ENCODE measurements around the gene EZH1.
"Not testable (repeated sequence)": the region's sequence is repeated elsewhere in the genome, so short reads cannot be mapped to it uniquely, and the experiment has no call there.

The EZH1 gene

DNA sequence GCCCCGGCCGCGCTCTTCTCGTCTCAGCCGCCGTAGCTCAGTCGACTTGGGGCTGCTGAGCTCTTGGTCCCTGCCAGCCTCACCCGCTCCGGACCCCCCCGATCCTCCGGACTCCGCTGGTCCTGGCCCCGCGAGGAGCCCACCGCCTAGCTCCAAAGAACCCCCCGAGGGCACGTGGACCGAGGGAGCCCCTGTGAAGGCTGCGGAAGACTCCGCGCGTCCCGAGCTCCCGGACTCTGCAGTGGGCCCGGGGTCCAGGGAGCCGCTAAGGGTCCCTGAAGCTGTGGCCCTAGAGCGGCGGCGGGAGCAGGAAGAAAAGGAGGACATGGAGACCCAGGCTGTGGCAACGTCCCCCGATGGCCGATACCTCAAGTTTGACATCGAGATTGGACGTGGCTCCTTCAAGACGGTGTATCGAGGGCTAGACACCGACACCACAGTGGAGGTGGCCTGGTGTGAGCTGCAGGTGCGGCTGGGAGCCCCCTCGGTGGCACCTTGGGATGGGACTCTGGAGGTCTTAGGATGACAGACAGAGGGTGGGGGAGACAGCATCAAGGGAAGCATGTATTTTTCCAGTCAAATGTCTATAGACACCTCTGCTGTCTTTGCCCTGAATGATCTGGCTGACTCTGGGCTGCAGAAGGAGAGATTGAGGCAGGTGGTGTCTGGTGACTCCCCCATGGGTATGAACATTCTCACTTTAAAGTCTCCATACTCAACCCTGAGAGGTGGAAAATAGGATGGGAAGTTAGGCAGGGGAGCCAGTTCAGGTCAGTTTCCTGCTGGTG is 36.2 kb upstream of the EZH1 start:
- no peak for FAIRE-seq

DNA sequence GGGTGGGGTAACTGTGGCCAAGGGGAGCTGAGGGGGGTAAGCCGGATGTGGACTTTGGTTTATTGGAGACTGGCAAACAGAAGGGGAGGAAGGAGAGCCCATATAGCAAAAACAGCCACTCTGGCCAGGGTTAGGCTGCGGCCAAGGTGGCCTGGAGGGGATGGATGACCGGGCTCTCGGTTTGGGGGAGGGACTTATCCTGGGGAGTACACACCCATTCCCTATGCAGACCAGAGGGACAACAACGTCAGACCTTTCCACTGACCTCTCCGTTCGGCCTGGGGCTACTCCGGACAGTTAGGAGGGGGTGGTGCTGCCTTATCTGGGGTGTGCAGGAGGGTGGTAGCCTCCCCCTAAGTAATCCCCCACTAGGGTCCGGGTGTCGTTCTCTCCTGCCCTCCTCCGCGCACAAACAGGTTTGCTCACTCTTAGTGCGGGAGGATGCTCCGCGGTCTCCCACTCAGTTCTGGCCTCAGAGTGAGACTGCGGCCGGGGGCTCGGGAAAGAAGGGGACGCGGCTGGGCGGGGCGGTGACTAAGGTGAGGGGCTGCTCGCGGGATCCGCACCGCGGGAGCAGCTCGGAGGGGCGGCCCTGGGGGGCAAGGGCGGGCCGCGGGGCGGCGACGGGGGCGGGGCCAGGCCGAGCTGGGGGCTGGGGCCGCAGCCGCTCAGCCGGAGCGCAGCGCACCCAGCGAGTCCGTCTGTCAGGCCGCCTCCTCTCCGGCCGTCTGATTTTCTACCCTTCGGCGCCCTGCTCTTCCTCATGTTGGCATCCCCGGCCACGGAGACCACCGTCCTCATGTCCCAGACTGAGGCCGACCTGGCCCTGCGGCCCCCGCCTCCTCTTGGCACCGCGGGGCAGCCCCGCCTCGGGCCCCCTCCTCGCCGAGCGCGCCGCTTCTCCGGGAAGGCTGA is 35.4 kb upstream of the EZH1 start, which contains the start of gene WNK4:
TSS of gene WNK4 (plus strand) at position 675 of the 915 bp plus-strand sequence. CDS start at position 764, 89 bp downstream.
- FAIRE-seq, result no peak
- DNase-seq (ENCODE audit: insufficient read length), result no peak
- TF ChIP-seq POLR2AphosphoS5 (IDR thresholded peaks at IDR 0.05; ENCODE audit: low read depth, low read length), result 0 out of 2 replicates have a peak, but pooled peaks have one; percentile 32
- no peak for TF ChIP-seq POLR2A (IDR thresholded peaks at IDR 0.05; ENCODE audit: low read depth, low read length)

More for the DNA sequence above, 36.2 kb upstream of the EZH1 start:
- TF ChIP-seq TAF1 (IDR thresholded peaks at IDR 0.05; ENCODE audit: borderline replicate concordance, low read depth, low read length) (no peak), POLR2AphosphoS5 (IDR thresholded peaks at IDR 0.05; ENCODE audit: low read depth, low read length) (no peak), POLR2A (IDR thresholded peaks at IDR 0.05; ENCODE audit: low read depth, low read length) (no peak)
- DNase-seq (ENCODE audit: insufficient read length), result no peak

GRCh38 chr17:42779304-42779935 is 34.6 kb upstream of the EZH1 start:
- TF ChIP-seq POLR2A (IDR thresholded peaks at IDR 0.05; ENCODE audit: low read depth, low read length) (no peak), POLR2AphosphoS5 (IDR thresholded peaks at IDR 0.05; ENCODE audit: low read depth, low read length) (no peak), TAF1 (IDR thresholded peaks at IDR 0.05; ENCODE audit: borderline replicate concordance, low read depth, low read length) (no peak)
- DNase-seq (ENCODE audit: insufficient read length) (no peak), FAIRE-seq (no peak)

GRCh38 chr17:42778570-42778969 is 33.7 kb upstream of the EZH1 start:
- FAIRE-seq, result no peak
- no peak for DNase-seq (ENCODE audit: insufficient read length)
- TF ChIP-seq TAF1 (IDR thresholded peaks at IDR 0.05; ENCODE audit: borderline replicate concordance, low read depth, low read length) (no peak), POLR2A (IDR thresholded peaks at IDR 0.05; ENCODE audit: low read depth, low read length) (no peak), POLR2AphosphoS5 (IDR thresholded peaks at IDR 0.05; ENCODE audit: low read depth, low read length) (no peak)

GRCh38 chr17:42775534-42776098 is 30.8 kb upstream of the EZH1 start:
- TF ChIP-seq TAF1 (IDR thresholded peaks at IDR 0.05; ENCODE audit: borderline replicate concordance, low read depth, low read length), result 0 out of 2 replicates have a peak, but pooled peaks have one; percentile 26
- TF ChIP-seq POLR2A (IDR thresholded peaks at IDR 0.05; ENCODE audit: low read depth, low read length), result no peak
- DNase-seq (ENCODE audit: insufficient read length) (no peak), FAIRE-seq (no peak)

DNA sequence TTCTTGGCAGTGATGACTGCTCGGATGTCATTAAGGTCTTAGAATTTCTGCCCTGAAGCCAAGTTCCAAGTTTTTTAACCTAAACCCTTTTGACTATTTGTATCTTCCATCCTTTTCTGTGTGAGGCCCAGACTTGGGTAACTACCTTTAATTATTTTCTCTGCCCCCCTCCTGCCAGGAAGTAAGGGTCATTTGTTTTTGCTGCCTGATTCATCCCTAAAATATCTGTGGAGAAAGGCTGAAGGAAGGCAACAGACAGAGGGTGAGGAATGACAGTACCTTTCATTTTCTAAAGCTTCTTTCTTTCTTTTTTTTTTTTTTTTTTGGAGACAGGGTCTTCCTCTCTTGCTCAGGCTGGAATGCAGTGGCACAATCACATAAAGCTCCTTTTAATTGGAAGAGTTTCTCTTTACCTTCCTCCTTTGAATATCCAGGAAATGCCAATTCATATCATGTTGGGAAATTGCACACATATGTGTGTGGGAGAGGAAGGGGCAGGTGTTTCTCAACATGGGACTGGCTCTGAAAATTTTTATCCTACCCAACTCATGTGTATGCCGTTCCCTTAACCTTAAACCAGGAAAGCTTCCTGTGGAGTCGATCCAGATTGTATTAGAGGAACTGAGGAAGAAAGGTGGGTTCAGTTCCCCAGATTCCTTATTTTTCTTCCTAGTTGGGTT is 29.4 kb upstream of the EZH1 start:
- FAIRE-seq, result no peak
- TF ChIP-seq POLR2AphosphoS5 (IDR thresholded peaks at IDR 0.05; ENCODE audit: low read depth, low read length) (no peak), TAF1 (IDR thresholded peaks at IDR 0.05; ENCODE audit: borderline replicate concordance, low read depth, low read length) (no peak), POLR2A (IDR thresholded peaks at IDR 0.05; ENCODE audit: low read depth, low read length) (no peak)
- DNase-seq (ENCODE audit: insufficient read length), result no peak

DNA sequence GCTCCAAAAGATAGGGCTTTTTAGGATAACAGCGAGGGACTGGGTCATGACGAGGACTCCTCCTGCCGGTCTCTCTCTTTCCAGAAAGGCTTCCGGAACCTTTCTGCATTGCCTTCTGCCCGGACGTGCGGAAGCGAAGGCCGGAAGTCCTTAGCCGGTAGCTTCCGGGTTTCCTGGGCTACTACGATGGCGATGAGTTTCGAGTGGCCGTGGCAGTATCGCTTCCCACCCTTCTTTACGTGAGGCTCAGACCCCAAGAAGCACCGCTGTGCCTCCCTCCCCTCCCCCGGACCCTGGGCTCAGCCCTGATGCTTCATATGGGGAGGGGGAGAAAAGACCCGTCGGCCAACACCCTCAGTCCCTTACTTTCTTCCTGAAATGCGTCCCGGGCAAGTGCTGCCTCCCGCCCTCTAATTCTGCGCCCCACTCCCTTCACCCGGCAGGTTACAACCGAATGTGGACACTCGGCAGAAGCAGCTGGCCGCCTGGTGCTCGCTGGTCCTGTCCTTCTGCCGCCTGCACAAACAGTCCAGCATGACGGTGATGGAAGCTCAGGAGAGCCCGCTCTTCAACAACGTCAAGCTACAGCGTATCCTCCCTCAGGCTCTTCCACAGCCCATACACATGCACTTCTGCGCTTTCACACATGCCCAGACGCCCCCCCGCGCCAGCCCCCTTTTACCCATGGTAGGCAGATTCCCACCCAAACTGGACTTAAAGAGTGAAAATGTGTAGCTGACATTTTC is 28.6 kb upstream of the EZH1 start, which contains the start of gene VPS25:
TSS of gene VPS25 (plus strand) at position 160 of the 746 bp plus-strand sequence. CDS start at position 187, 27 bp downstream.
- peak; percentile 81 for DNase-seq (ENCODE audit: insufficient read length)
- FAIRE-seq, result peak; percentile 54
- TF ChIP-seq TAF1 (IDR thresholded peaks at IDR 0.05; ENCODE audit: borderline replicate concordance, low read depth, low read length) (peak; percentile 99), POLR2AphosphoS5 (IDR thresholded peaks at IDR 0.05; ENCODE audit: low read depth, low read length) (peak; percentile 97), POLR2A (IDR thresholded peaks at IDR 0.05; ENCODE audit: low read depth, low read length) (peak; percentile 97)

DNA sequence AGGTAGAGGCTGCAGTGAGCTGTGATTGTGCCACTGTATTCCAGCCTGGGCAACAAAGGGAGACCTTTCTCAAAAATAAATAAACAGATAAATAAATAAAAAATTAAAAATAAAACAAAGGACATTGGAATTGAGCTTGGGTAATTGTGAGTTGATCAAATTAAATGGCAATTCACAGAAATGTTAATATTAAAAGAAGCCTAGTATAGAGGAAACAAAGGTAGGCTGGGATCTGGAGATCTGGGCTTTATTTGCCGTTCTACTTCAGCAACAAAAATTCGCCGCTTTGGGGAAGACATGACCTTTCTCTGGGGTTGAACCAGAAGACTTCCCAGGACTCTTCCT is 28.1 kb upstream of the EZH1 start:
- no peak for TF ChIP-seq TAF1 (IDR thresholded peaks at IDR 0.05; ENCODE audit: borderline replicate concordance, low read depth, low read length)
- no peak for TF ChIP-seq POLR2AphosphoS5 (IDR thresholded peaks at IDR 0.05; ENCODE audit: low read depth, low read length)
- TF ChIP-seq POLR2A (IDR thresholded peaks at IDR 0.05; ENCODE audit: low read depth, low read length), result no peak
- no peak for FAIRE-seq

GRCh38 chr17:42769964-42770363 is 25.1 kb upstream of the EZH1 start:
- FAIRE-seq; DNase-seq (ENCODE audit: insufficient read length): not testable (repeated sequence)

More for the DNA sequence above, 28.1 kb upstream of the EZH1 start:
- no peak for DNase-seq (ENCODE audit: insufficient read length)

- not testable (repeated sequence) for DNase-seq (ENCODE audit: insufficient read length); FAIRE-seq
Observed at GRCh38 chr17:42768006-42768405, 23.2 kb upstream of the EZH1 start.

Data from GM12892 (cell line).